Measurements from ENCODE around the gene SMPD1.

The SMPD1 gene

GRCh38 chr11:6397156-6397555 lies 6.9 kb downstream of the SMPD1 start:
- H3K9me3 Mint-ChIP-seq, result no peaks in the 10 kb centered on the region
- no peak for ATAC-seq (replicated peaks)
- H3K36me3 Mint-ChIP-seq (ENCODE audit: insufficient read depth), result peaks cover 24% of the 10 kb centered on the region
- H3K4me1 Mint-ChIP-seq (ENCODE audit: low read depth in 2 of 2), result peaks cover 30 to 32% of the 10 kb centered on the region in 2 donors
- no peak for DNase-seq
- no peaks in the 10 kb centered on the region for H3K27me3 Mint-ChIP-seq
- H3K27ac Mint-ChIP-seq, result peak overlapping the region; percentile 46 to 57
- H3K4me3 Mint-ChIP-seq, result no peak overlapping the region

- peaks cover 29% of the 10 kb centered on the region for H3K36me3 Mint-ChIP-seq (ENCODE audit: insufficient read depth)
- no peak overlapping the region for H3K4me3 Mint-ChIP-seq
- ATAC-seq (replicated peaks) (no peak), DNase-seq (no peak)
- H3K4me1 Mint-ChIP-seq (ENCODE audit: low read depth in 2 of 2), result peaks cover 34 to 35% of the 10 kb centered on the region in 2 donors
- H3K9me3 Mint-ChIP-seq, result no peaks in the 10 kb centered on the region
- peak overlapping the region in 1 of 2 donors; percentile 57 for H3K27ac Mint-ChIP-seq
- H3K27me3 Mint-ChIP-seq, result no peaks in the 10 kb centered on the region
Measured at GRCh38 chr11:6397636-6398035, 7.4 kb downstream of the SMPD1 start.

- Mint-ChIP-seq H3K9me3 (no peaks in the 10 kb centered on the region), H3K27ac (peak overlapping the region; percentile 74 to 92), H3K27me3 (no peaks in the 10 kb centered on the region), H3K4me1 (ENCODE audit: low read depth in 2 of 2) (peaks cover 52 to 54% of the 10 kb centered on the region in 2 donors), H3K36me3 (ENCODE audit: insufficient read depth) (peaks cover 23% of the 10 kb centered on the region), H3K4me3 (peak overlapping the region; percentile 5 to 47)
- no peak for ATAC-seq (replicated peaks)
- no peak for DNase-seq
Measured at GRCh38 chr11:6400431-6401345, 10.4 kb downstream of the SMPD1 start.

- no peaks in the 10 kb centered on the region for H3K27me3 Mint-ChIP-seq
Measured at GRCh38 chr11:6401464-6401863, 11.2 kb downstream of the SMPD1 start.

GRCh38 chr11:6402061-6402470 lies 11.8 kb downstream of the SMPD1 start:
- Mint-ChIP-seq H3K4me3 (peak overlapping the region; percentile 87 to 88), H3K4me1 (ENCODE audit: low read depth in 2 of 2) (peaks cover 58 to 59% of the 10 kb centered on the region in 2 donors), H3K27me3 (no peaks in the 10 kb centered on the region), H3K9me3 (no peaks in the 10 kb centered on the region), H3K36me3 (ENCODE audit: insufficient read depth) (peaks cover 17% of the 10 kb centered on the region), H3K27ac (peak overlapping the region; percentile 92 to 97)
- peak in 1 of 3 experiments; percentile 24 for DNase-seq
- ATAC-seq (replicated peaks), result peak; percentile 35

More at GRCh38 chr11:6401464-6401863, 11.2 kb downstream of the SMPD1 start:
- Mint-ChIP-seq H3K4me1 (ENCODE audit: low read depth in 2 of 2) (peaks cover 56% of the 10 kb centered on the region in 2 donors), H3K36me3 (ENCODE audit: insufficient read depth) (peaks cover 17% of the 10 kb centered on the region), H3K27ac (peak overlapping the region; percentile 92 to 97), H3K4me3 (peak overlapping the region; percentile 5 to 47), H3K9me3 (no peaks in the 10 kb centered on the region)
- DNase-seq, result no peak
- ATAC-seq (replicated peaks), result no peak

- peaks cover 61 to 62% of the 10 kb centered on the region in 2 donors for H3K4me1 Mint-ChIP-seq (ENCODE audit: low read depth in 2 of 2)
- DNase-seq (peak; percentile 64 to 71 (median 64)), ATAC-seq (replicated peaks) (peak; percentile 93)
- H3K27me3 Mint-ChIP-seq, result no peaks in the 10 kb centered on the region
- H3K36me3 Mint-ChIP-seq (ENCODE audit: insufficient read depth), result peaks cover 17% of the 10 kb centered on the region
- H3K4me3 Mint-ChIP-seq, result peak overlapping the region; percentile 87 to 88
- H3K27ac Mint-ChIP-seq, result peak overlapping the region; percentile 92 to 97
- H3K9me3 Mint-ChIP-seq, result no peaks in the 10 kb centered on the region
Measured at GRCh38 chr11:6402561-6402981, 12.3 kb downstream of the SMPD1 start.

GRCh38 chr11:6403539-6403938 lies 13.3 kb downstream of the SMPD1 start:
- ATAC-seq (replicated peaks), result no peak
- Mint-ChIP-seq H3K36me3 (ENCODE audit: insufficient read depth) (peaks cover 17% of the 10 kb centered on the region), H3K4me1 (ENCODE audit: low read depth in 2 of 2) (peaks cover 64 to 65% of the 10 kb centered on the region in 2 donors), H3K27me3 (no peaks in the 10 kb centered on the region), H3K4me3 (peak overlapping the region; percentile 87 to 88), H3K27ac (peak overlapping the region; percentile 92 to 97), H3K9me3 (no peaks in the 10 kb centered on the region)
- DNase-seq, result no peak

- ATAC-seq (replicated peaks) (peak; percentile 31), DNase-seq (peak in 2 of 3 experiments; percentile 9 to 15)
- peaks cover 17% of the 10 kb centered on the region for H3K36me3 Mint-ChIP-seq (ENCODE audit: insufficient read depth)
- H3K9me3 Mint-ChIP-seq, result no peaks in the 10 kb centered on the region
- H3K27me3 Mint-ChIP-seq, result no peaks in the 10 kb centered on the region
- peak overlapping the region; percentile 92 to 97 for H3K27ac Mint-ChIP-seq
- H3K4me1 Mint-ChIP-seq (ENCODE audit: low read depth in 2 of 2), result peaks cover 63 to 67% of the 10 kb centered on the region in 2 donors
- peak overlapping the region; percentile 87 to 88 for H3K4me3 Mint-ChIP-seq
Measured at GRCh38 chr11:6404342-6405051, 14.2 kb downstream of the SMPD1 start.

GRCh38 chr11:6405052-6405667 lies 14.9 kb downstream of the SMPD1 start:
- H3K4me3 Mint-ChIP-seq, result peak overlapping the region; percentile 87 to 88

GRCh38 chr11:6405846-6406245 lies 15.6 kb downstream of the SMPD1 start:
- peak overlapping the region in 1 of 2 donors; percentile 16 for H3K4me3 Mint-ChIP-seq
- peak overlapping the region; percentile 15 to 47 for H3K27ac Mint-ChIP-seq

More at GRCh38 chr11:6405052-6405667, 14.9 kb downstream of the SMPD1 start:
- no peak for DNase-seq
- peaks cover 13% of the 10 kb centered on the region for H3K36me3 Mint-ChIP-seq (ENCODE audit: insufficient read depth)
- H3K27me3 Mint-ChIP-seq, result no peaks in the 10 kb centered on the region
- no peak for ATAC-seq (replicated peaks)
- no peaks in the 10 kb centered on the region for H3K9me3 Mint-ChIP-seq
- peaks cover 62 to 67% of the 10 kb centered on the region in 2 donors for H3K4me1 Mint-ChIP-seq (ENCODE audit: low read depth in 2 of 2)
- H3K27ac Mint-ChIP-seq, result peak overlapping the region; percentile 92 to 97

GRCh38 chr11:6406370-6406769 lies 16.1 kb downstream of the SMPD1 start:
- no peak for ATAC-seq (replicated peaks)
- no peaks in the 10 kb centered on the region for H3K9me3 Mint-ChIP-seq
- H3K36me3 Mint-ChIP-seq (ENCODE audit: insufficient read depth), result peaks cover 12% of the 10 kb centered on the region
- peaks cover 58 to 62% of the 10 kb centered on the region in 2 donors for H3K4me1 Mint-ChIP-seq (ENCODE audit: low read depth in 2 of 2)
- peak overlapping the region in 1 of 2 donors; percentile 16 for H3K4me3 Mint-ChIP-seq
- DNase-seq, result no peak
- no peaks in the 10 kb centered on the region for H3K27me3 Mint-ChIP-seq
- peak overlapping the region; percentile 15 to 47 for H3K27ac Mint-ChIP-seq

More at GRCh38 chr11:6405846-6406245, 15.6 kb downstream of the SMPD1 start:
- no peaks in the 10 kb centered on the region for H3K9me3 Mint-ChIP-seq
- H3K4me1 Mint-ChIP-seq (ENCODE audit: low read depth in 2 of 2), result peaks cover 63 to 64% of the 10 kb centered on the region in 2 donors
- DNase-seq (no peak), ATAC-seq (replicated peaks) (no peak)
- peaks cover 12% of the 10 kb centered on the region for H3K36me3 Mint-ChIP-seq (ENCODE audit: insufficient read depth)
- H3K27me3 Mint-ChIP-seq, result no peaks in the 10 kb centered on the region

- Mint-ChIP-seq H3K36me3 (ENCODE audit: insufficient read depth) (no peaks in the 10 kb centered on the region), H3K4me3 (no peak overlapping the region), H3K9me3 (no peaks in the 10 kb centered on the region), H3K4me1 (ENCODE audit: low read depth in 2 of 2) (peaks cover 28 to 44% of the 10 kb centered on the region in 2 donors), H3K27ac (peak overlapping the region in 1 of 2 donors; percentile 76), H3K27me3 (no peaks in the 10 kb centered on the region)
- no peak for ATAC-seq (replicated peaks)
- DNase-seq, result no peak
Measured at GRCh38 chr11:6410695-6411430, 20.6 kb downstream of the SMPD1 start.

Data from effector memory CD8-positive, alpha-beta T cell (primary cell).